GM12864 (cell line): ENCODE results near the gene CFAP97D1.

Source experiments
- DNase-seq: peaks from one replicate; pipeline ENCODE4 v3.0.0-alpha.2; 2011; ENCODE audit warnings: low read depth
- H3K4me3 ChIP-seq: 2 replicates; pipeline ENCODE4 v1.5.1; 2011; ENCODE audit warnings: mild to moderate bottlenecking, low read depth, low read length, control low read depth
- CTCF ChIP-seq: IDR thresholded peaks from 2 replicates; pipeline ENCODE4 v1.5.1; 2011; ENCODE audit warnings: low read depth, mild to moderate bottlenecking, moderate library complexity, low read length, control low read depth, inconsistent platforms; ENCODE audit errors: missing control alignments

Gene CFAP97D1

DNA sequence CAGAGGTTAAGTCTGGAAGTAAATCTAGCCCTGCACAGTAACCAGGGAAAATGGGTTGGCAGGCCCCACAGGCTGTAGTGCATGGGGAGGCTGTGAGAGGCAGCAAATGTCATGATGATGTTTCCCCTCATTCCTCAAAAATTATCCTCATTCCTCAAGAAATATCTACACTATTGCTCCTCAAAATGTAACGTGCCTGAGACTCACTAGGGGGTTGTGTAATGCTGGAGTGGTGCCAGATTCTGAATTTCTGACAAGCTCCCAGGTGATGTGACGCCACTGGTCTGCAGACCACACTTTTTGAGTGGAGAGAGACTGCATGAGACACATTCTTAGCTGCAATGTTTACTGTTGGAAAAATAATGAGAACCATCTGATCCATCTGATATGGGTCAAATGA is 53.9 kb downstream of the CFAP97D1 start:
- H3K4me3 ChIP-seq = no peak overlapping the region
- TF ChIP-seq CTCF = no peak
- DNase-seq = no peak
